B cell (primary cell): Measurements from ENCODE around the gene TSPAN15. TPM values are rescaled to one million over a fixed set of nuclear protein-coding genes. Genes with fewer than 3 reads are reported as not detected.

ENCODE experiments used
- ATAC-seq: fragments of 200-7000 bp; cut with Tn5 transposase; one replicate; pipeline ENCODE4 v1.10.0; 2021; ENCODE audit warnings: low read depth, mild to moderate bottlenecking, moderate number of reproducible peaks, moderate library complexity
- CTCF ChIA-PET: fragments of 350-600 bp; sonication (Branson Sonifier 250); formaldehyde crosslinking; loops from one replicate; lab custom pipeline; 2021; ENCODE audit warnings: antibody characterized with exemption, inconsistent platforms; lab: Charles Lee
- POLR2A ChIA-PET: fragments of 350-600 bp; sonication (Branson Sonifier 250); formaldehyde crosslinking; loops from one replicate; lab custom pipeline; 2021; ENCODE audit warnings: antibody characterized with exemption; lab: Charles Lee
- DNase-seq: peaks from one replicate; pipeline ENCODE4 v3.0.0; 2013
- H2AFZ ChIP-seq: 2 replicates; pipeline ENCODE4 v1.6.1; 2012; ENCODE audit warnings: mild to moderate bottlenecking, low read depth, low read length; ENCODE audit not compliant: insufficient read depth, poor library complexity, severe bottlenecking
- H3K27ac ChIP-seq, 2 donors: 1 replicate in 1 of 2; 2 replicates in 1 of 2; pipeline ENCODE4 v1.5.1; 2012 to 2013; ENCODE audit warnings: low read length in 2 of 2, mild to moderate bottlenecking in 2 of 2, moderate library complexity in 1 of 2
- H3K27me3 ChIP-seq, 4 experiments: fragments of 200-600 bp in 1 of 4; sonication (generic) in 1 of 4; replicated peaks in 1 of 4; 1 replicate in 2 of 4; 2 replicates in 2 of 4; pipeline versions ENCODE4 v1.6.1 to v1.7.0; 2013 to 2016; ENCODE audit warnings: low read length in 3 of 4, mild to moderate bottlenecking in 2 of 4, mixed read lengths in 1 of 4, moderate library complexity in 1 of 4; ENCODE audit not compliant: insufficient read depth in 4 of 4, control insufficient read depth in 3 of 4; ENCODE audit errors: control extremely low read depth in 1 of 4
- H3K36me3 ChIP-seq, 2 experiments: replicated peaks in 1 of 2; 1 replicate in 1 of 2; 2 replicates in 1 of 2; pipeline versions ENCODE4 v1.6.1 to v1.7.1; 2013; ENCODE audit warnings: low read length in 1 of 2; ENCODE audit not compliant: insufficient read depth in 2 of 2, control insufficient read depth in 1 of 2; ENCODE audit errors: control extremely low read depth in 1 of 2, extremely low read depth in 1 of 2
- H3K4me1 ChIP-seq, 2 donors: fragments of 200-600 bp in 1 of 2; sonication (generic) in 1 of 2; 1 replicate in 1 of 2; 2 replicates in 1 of 2; pipeline versions ENCODE4 v1.5.1 to v1.6.1; 2013 to 2017; ENCODE audit warnings: low read length in 2 of 2; ENCODE audit not compliant: control insufficient read depth in 2 of 2, insufficient read depth in 2 of 2
- H3K4me2 ChIP-seq: replicated peaks from 2 replicates; pipeline ENCODE3; 2012; ENCODE audit warnings: mild to moderate bottlenecking, low read depth, low read length; ENCODE audit not compliant: poor library complexity, severe bottlenecking
- H3K4me3 ChIP-seq, 5 experiments: fragments of 200-600 bp in 1 of 5; sonication (generic) in 1 of 5; 1 replicate in 3 of 5; 2 replicates in 2 of 5; pipeline versions ENCODE4 v1.5.1 to v1.7.0; 2011 to 2016; ENCODE audit warnings: low read length in 4 of 5, mild to moderate bottlenecking in 4 of 5, low read depth in 2 of 5, control low read depth in 1 of 5, moderate library complexity in 1 of 5; ENCODE audit not compliant: insufficient read depth in 1 of 5; ENCODE audit errors: control extremely low read depth in 1 of 5, extremely low read depth in 1 of 5
- H3K79me2 ChIP-seq: fragments of 200-600 bp; sonication (generic); one replicate; pipeline ENCODE4 v1.6.0; 2016; ENCODE audit warnings: low read length; ENCODE audit not compliant: control insufficient read depth, insufficient read depth
- H3K9ac ChIP-seq: fragments of 200-600 bp; sonication (generic); 2 replicates; pipeline ENCODE4 v1.6.1; 2017; ENCODE audit warnings: mild to moderate bottlenecking, low read length, moderate library complexity
- H3K9me3 ChIP-seq, 3 donors: one replicate each; pipeline versions ENCODE4 v1.6.1 to v1.7.1; 2013; ENCODE audit warnings: low read length in 2 of 3; ENCODE audit not compliant: control insufficient read depth in 2 of 3, insufficient read depth in 1 of 3; ENCODE audit errors: control extremely low read depth in 1 of 3
- H4K20me1 ChIP-seq: 2 replicates; pipeline ENCODE4 v1.6.0; 2012; ENCODE audit warnings: mild to moderate bottlenecking, low read length; ENCODE audit not compliant: insufficient read depth, control insufficient read depth, poor library complexity, severe bottlenecking
- H3K27ac Mint-ChIP-seq: one replicate; pipeline ENCODE4 v1.8.0; 2021; ENCODE audit warnings: mixed read lengths
- H3K27me3 Mint-ChIP-seq: one replicate; pipeline ENCODE4 v1.8.0; 2021; ENCODE audit warnings: mixed read lengths
- H3K4me1 Mint-ChIP-seq: one replicate; pipeline ENCODE4 v1.8.0; 2021; ENCODE audit warnings: mixed read lengths
- H3K4me3 Mint-ChIP-seq: one replicate; pipeline ENCODE4 v1.8.0; 2021; ENCODE audit warnings: mixed read lengths
- H3K9me3 Mint-ChIP-seq: one replicate; pipeline ENCODE4 v1.8.0; 2022; ENCODE audit warnings: mixed read lengths; ENCODE audit not compliant: insufficient read depth
- EZH2 ChIP-seq: IDR thresholded peaks from 2 replicates; pipeline ENCODE4 v1.6.1; 2012; ENCODE audit warnings: borderline replicate concordance, low read depth, mild to moderate bottlenecking, moderate library complexity, low read length; ENCODE audit not compliant: insufficient read depth, poor library complexity, severe bottlenecking
- WGBS: methylation state at CpG from one replicate; pipeline ENCODE4 v1.1.5; 2013; ENCODE audit warnings: missing lambda C conversion rate; ENCODE audit not compliant: insufficient coverage; 5-methylcytosine and 5-hydroxymethylcytosine counted together
- intact Hi-C: fragments of 100-400 bp; cut with micrococcal nuclease; formaldehyde crosslinking; loops from one replicate; pipeline ENCODE4 v1.10.0; 2022
- polyA plus RNA-seq: library from polyadenylated mRNA; depleted of rRNA; stranded (reverse); fragments of >200 nt; gene quantifications from 2 replicates; pipeline ENCODE4 v1.2.3, GENCODE V29; 2012
- total RNA-seq, 2 donors: library from RNA; stranded (reverse); fragments of 120-200 nt in 1 of 2; gene quantifications; 1 replicate in 1 of 2; 2 replicates in 1 of 2; pipeline versions ENCODE4 v1.2.3 to v1.2.4, GENCODE V29; 2013 to 2022
- TF ChIP-seq, protein P1 (sequence below): fragments of 200-600 bp; IDR thresholded peaks from one replicate; pipeline ENCODE4 v1.8.0; 2022; ENCODE audit warnings: antibody characterized with exemption, mild to moderate bottlenecking

The TSPAN15 gene
- total and polyA plus RNA-seq, 2 donors (not counting 1 experiment from before 2014, with no cell fraction given) = 0.13 to 0.52 TPM

GRCh38 chr10:69554611-69555010, 103.3 kb downstream of the TSPAN15 start:
- ChIA-PET POLR2A (no interaction called here), CTCF (no interaction called here)
- no peak overlapping the region for H3K4me3 Mint-ChIP-seq
- no peak overlapping the region for H3K4me2 ChIP-seq
- H3K4me1 Mint-ChIP-seq = no peaks in the 10 kb centered on the region
- intact Hi-C loops = no loop called here
- no peaks in the 10 kb centered on the region for H4K20me1 ChIP-seq
- H2AFZ ChIP-seq = no peak overlapping the region
- no peaks in the 10 kb centered on the region for H3K4me1 ChIP-seq
- peaks cover 12% of the 10 kb centered on the region for H3K9me3 Mint-ChIP-seq
- no peak overlapping the region for H3K27ac ChIP-seq
- TF ChIP-seq EZH2 = no peak
- TF ChIP-seq, protein P1, sequence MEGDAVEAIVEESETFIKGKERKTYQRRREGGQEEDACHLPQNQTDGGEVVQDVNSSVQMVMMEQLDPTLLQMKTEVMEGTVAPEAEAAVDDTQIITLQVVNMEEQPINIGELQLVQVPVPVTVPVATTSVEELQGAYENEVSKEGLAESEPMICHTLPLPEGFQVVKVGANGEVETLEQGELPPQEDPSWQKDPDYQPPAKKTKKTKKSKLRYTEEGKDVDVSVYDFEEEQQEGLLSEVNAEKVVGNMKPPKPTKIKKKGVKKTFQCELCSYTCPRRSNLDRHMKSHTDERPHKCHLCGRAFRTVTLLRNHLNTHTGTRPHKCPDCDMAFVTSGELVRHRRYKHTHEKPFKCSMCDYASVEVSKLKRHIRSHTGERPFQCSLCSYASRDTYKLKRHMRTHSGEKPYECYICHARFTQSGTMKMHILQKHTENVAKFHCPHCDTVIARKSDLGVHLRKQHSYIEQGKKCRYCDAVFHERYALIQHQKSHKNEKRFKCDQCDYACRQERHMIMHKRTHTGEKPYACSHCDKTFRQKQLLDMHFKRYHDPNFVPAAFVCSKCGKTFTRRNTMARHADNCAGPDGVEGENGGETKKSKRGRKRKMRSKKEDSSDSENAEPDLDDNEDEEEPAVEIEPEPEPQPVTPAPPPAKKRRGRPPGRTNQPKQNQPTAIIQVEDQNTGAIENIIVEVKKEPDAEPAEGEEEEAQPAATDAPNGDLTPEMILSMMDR = no peak
- ATAC-seq = no peak
- H3K27me3 ChIP-seq = peaks cover 0 to 13% (median 0%) of the 10 kb centered on the region in 4 experiments
- no peak overlapping the region for H3K27ac Mint-ChIP-seq
- H3K9me3 ChIP-seq = peaks cover 0 to 17% (median 14%) of the 10 kb centered on the region in 3 donors
- no peaks in the 10 kb centered on the region for H3K36me3 ChIP-seq
- no peak overlapping the region for H3K4me3 ChIP-seq
- DNase-seq = no peak
- WGBS = 78% methylated on average over 3 of the region's 6 CpGs
- H3K9ac ChIP-seq = no peak overlapping the region
- H3K27me3 Mint-ChIP-seq = peaks cover 38% of the 10 kb centered on the region
- no peaks in the 10 kb centered on the region for H3K79me2 ChIP-seq

Other genes starting within 250 kb of the TSPAN15 start
- not detected in 2 replicates for gene HKDC1, start 231.1 kb upstream of the TSPAN15 start, total RNA-seq
- gene HKDC1, start 231.1 kb upstream of the TSPAN15 start, polyA plus RNA-seq = 0.01 and 0.10 TPM in 2 replicates
- gene HK1, start 173.0 kb upstream of the TSPAN15 start, total RNA-seq = 38.2 and 40.8 TPM in 2 replicates
- 19.2 and 24.7 TPM in 2 replicates for gene HK1, start 173.0 kb upstream of the TSPAN15 start, polyA plus RNA-seq
- not detected in 2 replicates for gene TACR2, start 34.5 kb upstream of the TSPAN15 start, total RNA-seq
- 0.18 TPM in 1 of 2 replicates, not detected in the other for gene TACR2, start 34.5 kb upstream of the TSPAN15 start, polyA plus RNA-seq
- gene NEUROG3, start 122.0 kb downstream of the TSPAN15 start, total RNA-seq = not detected in 2 replicates
- 0.09 TPM in 1 of 2 replicates, not detected in the other for gene NEUROG3, start 122.0 kb downstream of the TSPAN15 start, polyA plus RNA-seq
- gene FAM241B, start 178.8 kb downstream of the TSPAN15 start, total RNA-seq = 0.54 and 1.1 TPM in 2 replicates
- 0.64 and 2.0 TPM in 2 replicates for gene FAM241B, start 178.8 kb downstream of the TSPAN15 start, polyA plus RNA-seq